Loucy (cell line): ENCODE measurements around the gene CACYBP.

Source experiments
- H2AFZ ChIP-seq: fragments of 200-600 bp; sonication (generic); 2 replicates; pipeline ENCODE4 v1.6.0; 2016; ENCODE audit warnings: antibody characterized with exemption, mild to moderate bottlenecking, low read length, moderate library complexity
- H3F3A ChIP-seq: fragments of 200-600 bp; 2 replicates; pipeline ENCODE4 v1.6.0; 2016; ENCODE audit warnings: antibody characterized with exemption, low read depth, mild to moderate bottlenecking
- H3K27me3 ChIP-seq: fragments of 200-600 bp; sonication (generic); 2 replicates; pipeline ENCODE4 v1.6.1; 2014; ENCODE audit warnings: low read length, mild to moderate bottlenecking; ENCODE audit not compliant: insufficient read depth, poor library complexity, severe bottlenecking
- H3K36me3 ChIP-seq: fragments of 200-600 bp; sonication (generic); 2 replicates; pipeline ENCODE4 v1.6.1; 2016; ENCODE audit warnings: low read length; ENCODE audit not compliant: insufficient read depth
- H3K4me1 ChIP-seq: fragments of 200-600 bp; sonication (generic); 2 replicates; pipeline ENCODE4 v1.5.1; 2014; ENCODE audit warnings: low read length, mild to moderate bottlenecking; ENCODE audit not compliant: insufficient read depth, poor library complexity, severe bottlenecking
- H3K4me2 ChIP-seq: fragments of 200-600 bp; sonication (generic); 2 replicates; pipeline ENCODE4 v1.6.0; 2014; ENCODE audit warnings: antibody characterized with exemption, low read length, low read depth, mild to moderate bottlenecking; ENCODE audit not compliant: poor library complexity, severe bottlenecking
- H3K4me3 ChIP-seq: fragments of 200-600 bp; sonication (generic); 2 replicates; pipeline ENCODE4 v1.5.1; 2014; ENCODE audit warnings: low read length, mild to moderate bottlenecking, mixed read lengths; ENCODE audit not compliant: poor library complexity, severe bottlenecking
- H3K79me2 ChIP-seq: fragments of 200-600 bp; sonication (generic); 2 replicates; pipeline ENCODE4 v1.6.1; 2014; ENCODE audit warnings: low read length; ENCODE audit not compliant: insufficient read depth
- H3K9ac ChIP-seq: fragments of 200-600 bp; sonication (generic); 2 replicates; pipeline ENCODE4 v1.6.0; 2014; ENCODE audit warnings: mild to moderate bottlenecking, low read depth, low read length, moderate library complexity; ENCODE audit not compliant: poor library complexity, severe bottlenecking
- H3K9me2 ChIP-seq: fragments of 200-600 bp; sonication (generic); replicated peaks from 2 replicates; pipeline ENCODE4 v1.6.1; 2016; ENCODE audit warnings: low read depth, low read length, mixed read lengths
- H3K9me3 ChIP-seq: fragments of 200-600 bp; sonication (generic); 2 replicates; pipeline ENCODE4 v1.6.1; 2014; ENCODE audit warnings: mild to moderate bottlenecking, antibody characterized with exemption, low read length, low read depth; ENCODE audit not compliant: insufficient read depth
- H4K20me1 ChIP-seq: fragments of 200-600 bp; sonication (generic); 2 replicates; pipeline ENCODE4 v1.6.0; 2014; ENCODE audit warnings: antibody characterized with exemption, low read length, mild to moderate bottlenecking; ENCODE audit not compliant: insufficient read depth, poor library complexity, severe bottlenecking
- EZH2phosphoT487 ChIP-seq: fragments of 200-600 bp; IDR thresholded peaks from 2 replicates; pipeline ENCODE4 v1.6.1; 2018; ENCODE audit warnings: antibody characterized with exemption, mild to moderate bottlenecking, moderate library complexity, borderline replicate concordance
- TF ChIP-seq, protein P1 (sequence below): fragments of 200-600 bp; sonication (generic); conservative IDR thresholded peaks from 2 replicates; pipeline ENCODE4 v1.5.1; 2014; ENCODE audit warnings: mild to moderate bottlenecking, antibody characterized with exemption, low read length

CACYBP gene

DNA sequence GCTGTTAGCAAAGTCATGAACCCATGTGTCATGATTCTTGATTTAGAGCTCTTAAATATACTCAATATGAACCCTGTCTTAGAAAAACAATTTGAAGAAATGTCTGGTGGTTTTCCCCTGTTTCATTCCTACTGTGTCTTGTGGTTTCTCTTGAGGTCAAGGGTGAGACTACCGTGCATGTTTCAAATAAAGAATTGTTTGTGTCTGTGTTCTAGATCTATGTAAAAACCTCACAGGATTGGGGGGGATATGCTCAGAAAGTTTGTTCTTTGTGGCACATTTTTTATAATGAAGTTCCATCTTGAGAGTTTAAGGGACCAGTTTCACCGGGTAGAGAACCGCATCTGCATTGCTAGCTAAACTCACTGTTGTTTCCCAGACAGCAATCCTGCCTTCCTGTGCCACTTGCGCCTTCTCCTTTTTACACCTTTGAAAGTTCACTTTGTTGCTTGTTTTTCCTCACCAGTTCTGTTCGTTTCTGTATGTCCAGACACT, 30.9 kb upstream of the CACYBP start:
- no peak overlapping the region for H2AFZ ChIP-seq
- H3K4me1 ChIP-seq, result peaks cover 62% of the 10 kb centered on the region
- peak overlapping the region; percentile 24 for H3K9ac ChIP-seq
- H3K9me3 ChIP-seq, result no peaks in the 10 kb centered on the region
- H3K4me2 ChIP-seq, result peak overlapping the region; percentile 67
- peak overlapping the region; percentile 35 for H3K4me3 ChIP-seq
- no peaks in the 10 kb centered on the region for H3K9me2 ChIP-seq
- no peak for TF ChIP-seq EZH2phosphoT487
- TF ChIP-seq, protein P1, sequence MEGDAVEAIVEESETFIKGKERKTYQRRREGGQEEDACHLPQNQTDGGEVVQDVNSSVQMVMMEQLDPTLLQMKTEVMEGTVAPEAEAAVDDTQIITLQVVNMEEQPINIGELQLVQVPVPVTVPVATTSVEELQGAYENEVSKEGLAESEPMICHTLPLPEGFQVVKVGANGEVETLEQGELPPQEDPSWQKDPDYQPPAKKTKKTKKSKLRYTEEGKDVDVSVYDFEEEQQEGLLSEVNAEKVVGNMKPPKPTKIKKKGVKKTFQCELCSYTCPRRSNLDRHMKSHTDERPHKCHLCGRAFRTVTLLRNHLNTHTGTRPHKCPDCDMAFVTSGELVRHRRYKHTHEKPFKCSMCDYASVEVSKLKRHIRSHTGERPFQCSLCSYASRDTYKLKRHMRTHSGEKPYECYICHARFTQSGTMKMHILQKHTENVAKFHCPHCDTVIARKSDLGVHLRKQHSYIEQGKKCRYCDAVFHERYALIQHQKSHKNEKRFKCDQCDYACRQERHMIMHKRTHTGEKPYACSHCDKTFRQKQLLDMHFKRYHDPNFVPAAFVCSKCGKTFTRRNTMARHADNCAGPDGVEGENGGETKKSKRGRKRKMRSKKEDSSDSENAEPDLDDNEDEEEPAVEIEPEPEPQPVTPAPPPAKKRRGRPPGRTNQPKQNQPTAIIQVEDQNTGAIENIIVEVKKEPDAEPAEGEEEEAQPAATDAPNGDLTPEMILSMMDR, result no peak
- H3K79me2 ChIP-seq, result no peaks in the 10 kb centered on the region
- H3K27me3 ChIP-seq, result no peaks in the 10 kb centered on the region
- H3F3A ChIP-seq, result no peaks in the 10 kb centered on the region; the same call in 1 of the 2 replicates
- no peaks in the 10 kb centered on the region for H3K36me3 ChIP-seq
- no peaks in the 10 kb centered on the region for H4K20me1 ChIP-seq

- TF ChIP-seq EZH2phosphoT487, result no peak
- TF ChIP-seq, protein P1, result no peak
- Histone ChIP-seq H4K20me1 (no peaks in the 10 kb centered on the region), H3K9me2 (no peaks in the 10 kb centered on the region), H2AFZ (no peak overlapping the region), H3K27me3 (no peaks in the 10 kb centered on the region), H3K79me2 (no peaks in the 10 kb centered on the region), H3K9me3 (no peaks in the 10 kb centered on the region), H3F3A (no peaks in the 10 kb centered on the region; the same call in 1 of the 2 replicates), H3K9ac (no peak overlapping the region), H3K4me3 (no peak overlapping the region), H3K36me3 (no peaks in the 10 kb centered on the region), H3K4me1 (peaks cover 52% of the 10 kb centered on the region), H3K4me2 (peak overlapping the region; percentile 7)
Measured at GRCh38 chr1:174969977-174970376, 29.8 kb upstream of the CACYBP start.

DNA sequence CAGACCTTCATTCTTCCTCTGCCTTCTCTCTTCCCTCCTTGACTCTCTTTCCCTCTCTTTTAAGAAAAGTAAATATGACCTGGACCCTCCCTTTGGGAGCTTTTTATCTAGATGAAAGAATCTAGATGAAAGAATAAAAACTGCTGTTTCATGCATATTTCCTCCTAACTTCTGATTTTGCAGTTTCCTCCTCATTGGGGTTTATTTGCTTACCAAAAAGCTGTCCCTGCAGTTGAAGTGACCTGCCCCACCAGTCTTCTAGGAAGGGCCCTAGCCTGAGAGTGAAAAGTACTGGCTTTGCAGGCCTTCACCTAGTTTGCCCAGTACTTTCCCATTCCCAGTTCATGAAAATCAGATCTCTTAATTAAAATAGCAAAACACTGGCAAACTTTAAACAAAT, 28.3 kb upstream of the CACYBP start:
- H3F3A ChIP-seq, result no peaks in the 10 kb centered on the region
- no peaks in the 10 kb centered on the region for H3K9me3 ChIP-seq
- no peaks in the 10 kb centered on the region for H4K20me1 ChIP-seq
- H3K36me3 ChIP-seq, result no peaks in the 10 kb centered on the region
- H3K4me2 ChIP-seq, result peak overlapping the region; percentile 27
- no peaks in the 10 kb centered on the region for H3K9me2 ChIP-seq
- no peak overlapping the region for H3K9ac ChIP-seq
- H3K4me3 ChIP-seq, result no peak overlapping the region
- H3K4me1 ChIP-seq, result peaks cover 42% of the 10 kb centered on the region
- no peak for TF ChIP-seq EZH2phosphoT487
- TF ChIP-seq, protein P1, result no peak
- H3K79me2 ChIP-seq, result no peaks in the 10 kb centered on the region
- no peaks in the 10 kb centered on the region for H3K27me3 ChIP-seq
- no peak overlapping the region for H2AFZ ChIP-seq
